Neural progenitor cell (in vitro differentiated cells): ENCODE data around the gene PAX5. TPM values are rescaled to one million over a fixed set of nuclear protein-coding genes. Genes with fewer than 3 reads are reported as not detected.

Experiments used
- DNase-seq: peaks from one replicate; pipeline ENCODE4 v3.0.0-alpha.2; 2016; ENCODE audit warnings: low spot score
- H2AFZ ChIP-seq: fragments of 200-600 bp; sonication (generic); replicated peaks from 2 replicates; pipeline ENCODE4 v1.6.1; 2016; ENCODE audit warnings: antibody characterized with exemption
- H3F3A ChIP-seq: fragments of 200-600 bp; sonication (generic); 2 replicates; pipeline ENCODE4 v1.6.1; 2016; ENCODE audit warnings: antibody characterized with exemption, low read depth
- H3K27ac ChIP-seq: fragments of 200-600 bp; sonication (generic); 2 replicates; pipeline ENCODE4 v1.5.1; 2016; ENCODE audit warnings: mild to moderate bottlenecking
- H3K27me3 ChIP-seq: fragments of 200-600 bp; sonication (generic); 2 replicates; pipeline ENCODE4 v1.6.1; 2016; ENCODE audit warnings: mild to moderate bottlenecking, moderate library complexity
- H3K36me3 ChIP-seq: fragments of 200-600 bp; sonication (generic); 2 replicates; pipeline ENCODE4 v1.5.1; 2016
- H3K4me1 ChIP-seq: fragments of 200-600 bp; sonication (generic); 2 replicates; pipeline ENCODE4 v1.6.1; 2016; ENCODE audit warnings: mixed run types
- H3K4me2 ChIP-seq: fragments of 200-600 bp; sonication (generic); 2 replicates; pipeline ENCODE4 v1.6.1; 2016
- H3K4me3 ChIP-seq: fragments of 200-600 bp; sonication (generic); 2 replicates; pipeline ENCODE4 v1.5.1; 2016
- H3K79me2 ChIP-seq: fragments of 200-600 bp; sonication (generic); 2 replicates; pipeline ENCODE4 v1.6.1; 2016; ENCODE audit warnings: low read depth
- H3K9ac ChIP-seq: fragments of 200-600 bp; sonication (generic); 2 replicates; pipeline ENCODE4 v1.6.1; 2016
- H3K9me3 ChIP-seq: fragments of 200-600 bp; sonication (generic); 2 replicates; pipeline ENCODE4 v1.5.1; 2016; ENCODE audit warnings: low read depth
- H4K20me1 ChIP-seq: fragments of 200-600 bp; sonication (generic); 2 replicates; pipeline ENCODE4 v1.6.1; 2016; ENCODE audit warnings: low read depth
- H3K27ac Mint-ChIP-seq: 3 replicates; pipeline ENCODE4 v1.8.0; 2021; ENCODE audit warnings: mixed read lengths
- H3K27me3 Mint-ChIP-seq: 2 replicates; pipeline ENCODE4 v1.8.0; 2022; ENCODE audit warnings: low read depth, mild to moderate bottlenecking, inconsistent platforms, moderate library complexity, mixed read lengths; ENCODE audit not compliant: insufficient read depth
- H3K36me3 Mint-ChIP-seq: 3 replicates; pipeline ENCODE4 v1.8.0; 2021; ENCODE audit warnings: mixed read lengths
- H3K4me1 Mint-ChIP-seq: 3 replicates; pipeline ENCODE4 v1.8.0; 2021; ENCODE audit warnings: mixed read lengths
- H3K4me3 Mint-ChIP-seq: 3 replicates; pipeline ENCODE4 v1.8.0; 2021; ENCODE audit warnings: mild to moderate bottlenecking, moderate library complexity, mixed read lengths
- H3K9me3 Mint-ChIP-seq: 3 replicates; pipeline ENCODE4 v1.8.0; 2020; ENCODE audit warnings: mixed read lengths
- CTCF ChIP-seq: fragments of 200-600 bp; sonication (generic); IDR thresholded peaks from 2 replicates; pipeline ENCODE4 v1.5.1; 2017; ENCODE audit warnings: antibody characterized with exemption, mild to moderate bottlenecking
- EZH2 ChIP-seq: fragments of 200-600 bp; sonication (generic); IDR thresholded peaks from 2 replicates; pipeline ENCODE4 v1.6.1; 2017; ENCODE audit warnings: antibody characterized with exemption, mild to moderate bottlenecking, moderate library complexity
- EZH2phosphoT487 ChIP-seq: fragments of 200-600 bp; sonication (generic); IDR thresholded peaks from 2 replicates; pipeline ENCODE4 v1.6.1; 2017; ENCODE audit warnings: antibody characterized with exemption
- total RNA-seq: library from RNA; depleted of rRNA; stranded (reverse); fragments of >200 nt; gene quantifications from 2 replicates; pipeline ENCODE4 v1.2.3, GENCODE V29; 2015; ENCODE audit warnings: low replicate concordance

PAX5 gene
- total RNA-seq, 1 donor from 2014 or later, result not detected

GRCh38 chr9:36846621-36847020 lies 187.4 kb downstream of the PAX5 start:
- Mint-ChIP-seq H3K36me3 (no peaks in the 10 kb centered on the region), H3K27ac (no peak overlapping the region), H3K9me3 (no peaks in the 10 kb centered on the region), H3K4me3 (no peak overlapping the region), H3K27me3 (peaks cover 10% of the 10 kb centered on the region), H3K4me1 (peaks cover 24% of the 10 kb centered on the region)
- H4K20me1 ChIP-seq, result no peaks in the 10 kb centered on the region
- H3F3A ChIP-seq, result peaks cover 7% of the 10 kb centered on the region
- no peaks in the 10 kb centered on the region for H3K79me2 ChIP-seq
- H3K36me3 ChIP-seq, result no peaks in the 10 kb centered on the region
- no peak overlapping the region for H3K4me3 ChIP-seq
- no peaks in the 10 kb centered on the region for H3K9me3 ChIP-seq
- H3K27ac ChIP-seq, result no peak overlapping the region
- H3K27me3 ChIP-seq, result no peaks in the 10 kb centered on the region
- no peak overlapping the region for H2AFZ ChIP-seq
- H3K4me2 ChIP-seq, result no peak overlapping the region
- no peak for DNase-seq
- H3K4me1 ChIP-seq, result peaks cover 26% of the 10 kb centered on the region
- TF ChIP-seq CTCF, result no peak
- TF ChIP-seq EZH2, result no peak
- no peak overlapping the region for H3K9ac ChIP-seq

GRCh38 chr9:36845844-36846243 lies 188.2 kb downstream of the PAX5 start:
- Histone ChIP-seq H2AFZ (no peak overlapping the region), H3K79me2 (no peaks in the 10 kb centered on the region), H3K4me2 (no peak overlapping the region), H3K36me3 (no peaks in the 10 kb centered on the region), H4K20me1 (no peaks in the 10 kb centered on the region), H3K27ac (no peak overlapping the region), H3F3A (peaks cover 7% of the 10 kb centered on the region), H3K27me3 (no peaks in the 10 kb centered on the region), H3K4me1 (peaks cover 30% of the 10 kb centered on the region), H3K9me3 (no peaks in the 10 kb centered on the region), H3K4me3 (no peak overlapping the region), H3K9ac (no peak overlapping the region)
- Mint-ChIP-seq H3K36me3 (no peaks in the 10 kb centered on the region), H3K4me1 (peaks cover 32% of the 10 kb centered on the region), H3K27ac (no peak overlapping the region), H3K27me3 (peaks cover 18% of the 10 kb centered on the region), H3K9me3 (no peaks in the 10 kb centered on the region), H3K4me3 (no peak overlapping the region)
- TF ChIP-seq CTCF (no peak), EZH2phosphoT487 (no peak), EZH2 (no peak)
- DNase-seq, result no peak

GRCh38 chr9:36844961-36845360 lies 189.1 kb downstream of the PAX5 start:
- Mint-ChIP-seq H3K4me1 (peaks cover 35% of the 10 kb centered on the region), H3K36me3 (no peaks in the 10 kb centered on the region), H3K9me3 (no peaks in the 10 kb centered on the region), H3K4me3 (no peak overlapping the region), H3K27ac (no peak overlapping the region), H3K27me3 (peaks cover 18% of the 10 kb centered on the region)
- Histone ChIP-seq H3K4me2 (no peak overlapping the region), H4K20me1 (no peaks in the 10 kb centered on the region), H2AFZ (no peak overlapping the region), H3K36me3 (no peaks in the 10 kb centered on the region), H3K79me2 (no peaks in the 10 kb centered on the region), H3K4me3 (no peak overlapping the region), H3K27me3 (no peaks in the 10 kb centered on the region), H3F3A (peaks cover 7% of the 10 kb centered on the region), H3K9ac (no peak overlapping the region), H3K9me3 (no peaks in the 10 kb centered on the region), H3K4me1 (peaks cover 30% of the 10 kb centered on the region), H3K27ac (no peak overlapping the region)
- TF ChIP-seq EZH2 (no peak), CTCF (no peak), EZH2phosphoT487 (no peak)
- DNase-seq, result no peak

- Histone ChIP-seq H3K36me3 (no peaks in the 10 kb centered on the region), H3K4me2 (no peak overlapping the region), H3K79me2 (no peaks in the 10 kb centered on the region), H3K9me3 (no peaks in the 10 kb centered on the region), H2AFZ (no peak overlapping the region), H3K27ac (no peak overlapping the region), H4K20me1 (no peaks in the 10 kb centered on the region), H3K4me3 (no peak overlapping the region), H3F3A (peaks cover 7% of the 10 kb centered on the region), H3K4me1 (peaks cover 29% of the 10 kb centered on the region), H3K27me3 (no peaks in the 10 kb centered on the region), H3K9ac (no peak overlapping the region)
- Mint-ChIP-seq H3K4me1 (peaks cover 28% of the 10 kb centered on the region), H3K9me3 (no peaks in the 10 kb centered on the region), H3K36me3 (no peaks in the 10 kb centered on the region), H3K27ac (no peak overlapping the region), H3K27me3 (peaks cover 16% of the 10 kb centered on the region), H3K4me3 (no peak overlapping the region)
- TF ChIP-seq EZH2phosphoT487, result no peak
- TF ChIP-seq CTCF, result no peak
- TF ChIP-seq EZH2, result no peak
- no peak for DNase-seq
Observed at GRCh38 chr9:36843964-36844363, 190.1 kb downstream of the PAX5 start.
